NCI-H446 (cell line): ENCODE results near the gene SMAD3.

Experiments
- DNase-seq, 2 experiments: peaks; one replicate each; lab custom pipeline; 2025; lab: John Stamatoyannopoulos, UW

The SMAD3 gene

GRCh38 chr15:67082007-67082536 lies 16.7 kb downstream of the SMAD3 start:
- no peak for DNase-seq

- no peak for DNase-seq
Observed at GRCh38 chr15:67083135-67083762, 17.8 kb downstream of the SMAD3 start.

GRCh38 chr15:67084561-67084960 lies 19.2 kb downstream of the SMAD3 start:
- DNase-seq = no peak

- DNase-seq = no peak
Observed at GRCh38 chr15:67085237-67085817, 19.9 kb downstream of the SMAD3 start.

- no peak for DNase-seq
Observed at GRCh38 chr15:67085818-67086636, 20.6 kb downstream of the SMAD3 start.

GRCh38 chr15:67086637-67086914 lies 21.2 kb downstream of the SMAD3 start:
- DNase-seq = no peak

- no peak for DNase-seq
Observed at GRCh38 chr15:67087507-67088172, 22.2 kb downstream of the SMAD3 start.

- no peak for DNase-seq
Observed at GRCh38 chr15:67089217-67090193, 24.1 kb downstream of the SMAD3 start.

GRCh38 chr15:67090297-67091070 lies 25.1 kb downstream of the SMAD3 start:
- no peak for DNase-seq

GRCh38 chr15:67091071-67091979 lies 25.9 kb downstream of the SMAD3 start:
- DNase-seq = no peak

- DNase-seq = no peak
Observed at GRCh38 chr15:67091980-67092677, 26.7 kb downstream of the SMAD3 start.

- no peak for DNase-seq
Observed at GRCh38 chr15:67092752-67093503, 27.5 kb downstream of the SMAD3 start.

GRCh38 chr15:67093504-67093862 lies 28.1 kb downstream of the SMAD3 start:
- DNase-seq = no peak

GRCh38 chr15:67094001-67094826 lies 28.8 kb downstream of the SMAD3 start:
- no peak for DNase-seq

- no peak for DNase-seq
Observed at GRCh38 chr15:67095912-67096311, 30.5 kb downstream of the SMAD3 start.

- no peak for DNase-seq
Observed at GRCh38 chr15:67096546-67097294, 31.3 kb downstream of the SMAD3 start.

GRCh38 chr15:67097424-67097823 lies 32.0 kb downstream of the SMAD3 start:
- DNase-seq = no peak
